HG03097 (cell line): ENCODE results near the gene ST8SIA2.

ENCODE experiments used
- ATAC-seq: cut with Tn5 transposase; IDR thresholded peaks from one replicate; pipeline ENCODE4 v1.9.1; 2021; ENCODE audit not compliant: unreplicated experiment, low FRiP score

Gene ST8SIA2

DNA sequence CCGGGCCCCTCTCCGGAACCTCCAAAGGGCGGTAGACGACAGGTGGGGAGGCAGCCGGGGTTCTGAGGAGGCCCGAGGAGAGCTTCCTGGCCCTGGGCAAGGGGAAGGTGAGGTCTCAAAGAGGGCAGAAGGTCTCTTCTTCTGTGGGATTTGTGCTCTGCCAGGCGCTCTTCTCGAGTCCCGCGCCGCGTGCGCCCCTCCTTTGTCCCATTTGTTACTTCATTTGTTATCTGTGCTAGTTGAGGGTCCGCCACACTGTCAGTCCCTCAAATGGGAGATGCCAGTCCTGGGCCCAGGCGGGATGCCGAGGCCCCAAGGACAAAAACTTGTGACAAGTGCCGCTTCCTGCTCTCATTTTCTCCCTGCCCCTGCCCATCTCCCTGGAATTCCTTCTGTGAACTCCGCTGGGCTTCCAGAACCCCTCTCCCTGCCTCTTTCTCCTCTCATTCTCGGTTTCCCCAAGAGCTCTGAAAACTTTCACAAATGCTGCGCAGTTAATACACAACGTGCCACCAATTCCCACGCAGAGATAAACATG, 1.5 kb downstream of the ST8SIA2 start:
- ATAC-seq = no peak

DNA sequence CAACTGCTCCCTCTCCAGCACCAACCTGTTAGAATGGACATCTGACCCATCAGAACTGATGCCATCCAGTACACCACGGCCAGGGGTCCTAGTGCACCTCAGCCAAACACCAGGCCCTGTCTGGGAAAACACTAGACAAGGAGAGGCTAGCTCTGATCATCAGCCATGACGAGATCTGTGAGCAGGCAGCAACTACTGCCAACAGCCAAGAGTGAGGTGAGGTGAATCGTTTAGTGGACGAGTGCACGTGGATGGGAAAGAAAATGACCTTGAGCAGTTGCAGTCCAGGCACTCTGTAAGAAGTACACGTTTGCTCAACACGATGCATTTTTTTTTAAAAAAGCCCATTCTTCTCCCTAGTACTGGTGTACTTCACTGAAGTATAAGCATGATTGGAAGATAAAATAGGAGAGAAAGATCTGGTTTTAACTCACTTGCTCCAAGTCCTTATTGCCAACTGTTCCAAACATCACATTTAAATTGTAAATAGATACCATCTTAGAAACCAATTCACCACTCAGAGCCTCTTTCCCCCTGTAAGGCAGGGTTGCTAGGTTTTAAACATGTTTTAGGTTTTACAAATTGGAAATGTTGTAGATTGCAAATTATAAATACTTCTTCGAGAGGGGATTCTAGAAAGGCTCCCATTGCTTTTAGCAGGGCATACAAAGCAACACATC, 5.7 kb downstream of the ST8SIA2 start:
- ATAC-seq = no peak

DNA sequence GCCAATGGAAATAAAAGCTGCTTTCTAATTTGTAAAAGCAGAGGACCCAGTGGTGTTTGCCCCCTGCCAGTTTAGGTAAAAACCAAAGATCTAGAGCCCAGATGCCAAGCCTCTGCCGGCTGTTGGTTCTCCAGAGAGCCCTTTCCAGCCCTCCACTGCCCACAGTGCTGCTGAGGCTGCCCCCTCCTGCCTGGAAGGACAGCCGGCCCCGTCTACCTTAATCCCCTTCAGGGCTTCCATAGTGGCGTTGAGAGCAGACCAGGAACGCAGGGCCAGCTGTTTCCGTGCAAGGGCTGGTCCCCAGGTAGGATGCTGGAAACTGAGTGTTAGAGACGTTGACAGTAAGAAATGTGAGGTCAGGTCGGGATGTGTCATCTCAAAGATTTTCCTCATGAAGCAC, 6.9 kb downstream of the ST8SIA2 start:
- no peak for ATAC-seq

DNA sequence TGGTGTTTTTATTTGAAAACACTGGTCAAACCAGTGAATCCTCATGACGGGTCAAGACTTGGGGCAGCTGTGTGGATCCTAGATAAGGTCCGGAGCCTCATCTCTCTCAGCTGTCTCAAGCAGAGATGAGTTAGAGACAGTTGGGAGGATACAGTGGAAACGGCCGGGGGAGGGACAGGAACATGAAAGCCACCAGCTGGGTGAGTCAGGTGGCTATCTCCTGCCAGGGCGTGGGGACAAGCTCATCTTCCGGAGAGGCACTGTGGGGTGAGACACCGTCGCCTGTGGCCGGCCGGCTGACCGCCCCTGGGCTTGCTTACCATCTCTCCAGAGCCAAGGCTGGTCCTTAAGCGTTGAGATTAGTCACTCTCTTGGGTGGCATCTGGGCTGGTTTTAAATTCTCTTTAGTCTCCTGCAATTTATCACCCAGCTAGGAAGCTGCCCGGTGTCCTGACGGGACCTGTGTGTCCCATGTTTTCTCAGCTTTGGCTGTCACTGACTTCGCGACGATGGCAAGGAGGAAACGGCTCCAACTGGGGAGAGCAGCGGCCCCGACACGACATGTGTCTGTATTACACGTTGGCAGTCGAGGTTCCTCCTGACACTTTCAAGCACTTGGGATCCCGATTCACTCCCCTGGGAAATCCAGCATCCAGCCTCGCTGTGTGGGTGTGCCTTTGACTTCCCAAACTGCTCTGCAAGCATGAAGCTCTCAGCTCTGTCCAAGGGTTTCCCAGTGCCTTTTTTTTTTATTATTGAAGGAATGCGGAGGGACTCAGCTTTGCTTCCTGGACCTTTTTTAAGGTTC, 7.5 kb downstream of the ST8SIA2 start:
- ATAC-seq = no peak

DNA sequence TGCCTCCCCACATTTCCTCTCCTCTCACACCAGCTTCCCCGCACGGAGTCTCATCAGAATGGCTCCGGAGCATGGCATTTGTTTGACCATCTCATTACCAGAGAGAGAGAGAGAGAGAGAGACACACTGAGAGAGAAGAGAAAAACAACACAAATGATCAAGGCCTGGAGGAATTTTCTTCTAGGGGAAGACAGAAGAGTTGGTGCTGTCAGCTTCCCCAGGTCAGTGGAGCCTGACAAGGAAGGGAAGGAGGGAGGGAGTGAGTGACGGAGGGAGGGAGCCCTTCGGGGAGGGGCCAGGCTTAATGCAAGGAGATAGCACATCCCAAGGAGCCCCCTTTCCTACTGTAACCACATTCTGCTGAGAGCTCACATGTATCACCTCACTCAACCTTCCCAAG, 9.1 kb downstream of the ST8SIA2 start:
- ATAC-seq = no peak

DNA sequence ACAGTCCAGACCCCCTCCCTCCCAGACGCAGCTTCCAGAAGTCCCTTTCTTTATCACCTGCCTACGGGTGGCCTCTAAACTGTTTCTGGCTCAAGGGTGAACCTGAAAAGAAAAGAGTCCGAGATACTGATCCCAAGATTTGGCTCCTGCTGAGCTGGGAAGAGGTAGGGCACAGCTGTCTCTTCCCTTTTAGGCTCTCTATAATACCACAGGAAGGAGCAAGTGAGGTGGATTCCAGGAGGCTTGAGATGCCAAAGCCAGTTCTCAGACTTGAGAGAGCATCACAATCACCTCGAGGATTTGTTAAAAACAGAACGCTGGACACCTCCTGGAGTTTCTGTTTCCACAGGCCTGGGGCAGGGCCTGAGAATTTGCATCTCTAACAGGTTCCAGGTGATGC, 12.3 kb downstream of the ST8SIA2 start:
- ATAC-seq = no peak

DNA sequence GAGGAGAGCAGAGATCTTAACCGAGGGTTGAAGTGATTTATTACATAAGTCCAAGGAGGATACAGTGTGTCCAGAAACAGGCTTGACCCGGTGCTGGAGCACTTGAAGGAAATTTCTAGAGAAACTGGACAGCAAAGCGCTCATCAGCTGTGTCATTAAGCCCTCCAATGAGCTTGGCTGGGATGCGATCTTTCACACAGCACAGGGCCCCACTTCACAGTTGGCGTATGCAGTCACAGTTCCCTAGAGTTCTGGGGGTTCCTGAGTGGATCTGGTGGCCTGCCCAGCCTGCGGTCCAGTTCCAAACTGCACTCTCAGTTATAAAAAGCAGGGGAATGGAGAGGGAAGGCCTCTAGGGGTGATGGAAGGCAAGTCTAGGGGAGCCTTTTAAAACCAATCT, 13.6 kb downstream of the ST8SIA2 start:
- no peak for ATAC-seq

DNA sequence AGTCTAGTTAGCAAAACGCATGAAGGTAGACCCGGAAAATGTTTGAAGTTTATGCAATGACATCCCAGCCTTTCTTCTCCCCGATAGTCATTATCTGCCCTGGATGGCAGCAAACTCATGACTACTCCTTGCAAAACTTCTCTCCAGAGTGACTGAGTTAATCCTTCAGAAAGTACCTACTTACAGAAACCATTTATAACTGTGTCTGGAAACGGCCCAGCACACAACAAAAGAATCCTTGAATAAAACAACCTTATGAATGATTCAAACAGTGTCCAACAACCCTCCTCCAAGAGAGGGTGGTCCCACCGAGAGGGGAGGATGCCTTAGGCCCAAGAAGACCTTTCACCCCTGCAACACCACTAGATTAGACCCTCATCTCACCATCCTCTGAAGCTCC, 14.2 kb downstream of the ST8SIA2 start:
- no peak for ATAC-seq

DNA sequence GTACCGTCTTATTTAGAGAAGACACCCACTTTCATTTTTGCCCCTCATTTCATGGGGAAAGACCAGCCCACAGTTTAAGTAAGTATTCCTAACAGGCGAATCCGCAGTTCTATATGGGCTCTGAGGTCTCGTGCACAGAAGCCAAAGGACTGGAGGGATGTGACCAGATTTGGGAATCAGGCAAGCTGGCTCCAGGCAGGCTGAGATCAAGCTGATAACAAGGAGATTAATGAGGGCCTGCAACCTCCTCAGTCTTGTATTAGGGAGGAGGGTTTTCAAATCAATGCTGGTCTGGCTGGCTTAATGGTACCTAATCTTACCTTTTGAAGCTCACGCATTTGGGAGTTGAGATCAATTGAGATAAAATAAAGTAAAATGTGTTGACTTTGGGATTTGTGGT, 15.3 kb downstream of the ST8SIA2 start:
- no peak for ATAC-seq

DNA sequence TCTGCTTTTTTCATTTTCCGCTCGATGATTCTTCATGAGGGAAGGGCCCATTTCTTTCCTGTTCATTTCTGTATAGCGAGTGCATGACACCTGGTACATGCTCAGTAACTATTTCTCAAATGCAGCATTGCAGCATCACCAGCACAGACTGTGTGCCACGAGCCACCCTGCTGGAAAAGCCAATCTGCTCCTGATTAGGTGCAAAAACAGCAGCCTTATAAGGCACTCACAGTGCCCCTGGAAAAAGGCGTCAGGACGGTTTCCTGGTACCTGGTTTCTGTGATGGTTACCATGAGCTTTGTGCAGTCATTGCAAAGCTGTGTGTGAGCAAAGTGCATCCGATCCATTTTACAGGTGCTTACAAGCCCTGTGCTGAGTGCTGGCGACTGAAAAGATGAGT, 15.8 kb downstream of the ST8SIA2 start:
- ATAC-seq = no peak

DNA sequence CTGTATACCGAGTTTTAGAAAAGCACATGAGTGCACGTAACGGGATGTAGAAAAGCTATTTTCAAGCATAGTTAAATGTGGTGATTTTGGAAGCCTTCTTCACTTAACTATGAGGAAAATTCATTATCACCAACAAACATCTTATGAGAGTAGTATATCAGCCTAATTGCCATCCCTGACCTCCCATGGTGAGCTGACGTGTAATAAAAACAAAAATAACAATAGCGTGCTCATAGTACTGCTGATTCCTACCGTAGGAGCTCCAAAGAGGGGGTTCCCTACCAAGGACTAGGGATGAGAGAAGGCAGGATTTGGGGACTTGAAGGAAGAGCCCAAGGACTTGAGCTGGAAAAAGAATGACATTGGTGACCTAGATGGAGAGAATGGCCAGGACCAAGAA, 16.9 kb downstream of the ST8SIA2 start:
- ATAC-seq = no peak

DNA sequence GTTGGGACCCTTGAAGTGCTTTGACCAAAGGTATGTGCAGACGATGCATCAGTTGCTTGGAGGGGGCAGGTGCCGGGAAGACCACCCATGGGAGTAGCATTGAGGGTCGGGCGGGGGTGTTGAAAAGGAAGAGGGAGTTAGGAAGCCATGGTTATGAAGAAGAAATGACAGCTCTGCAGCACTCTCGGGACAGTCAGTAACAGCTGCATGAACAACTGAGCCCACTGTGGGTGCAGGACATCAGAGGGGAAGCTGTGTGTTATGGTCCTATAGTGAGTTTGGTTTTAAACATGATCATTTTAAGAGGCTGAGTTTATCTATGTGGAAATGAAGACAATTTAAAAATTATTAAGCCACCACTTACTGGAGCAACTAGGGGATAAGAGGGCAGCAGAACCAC, 17.6 kb downstream of the ST8SIA2 start:
- ATAC-seq = no peak

DNA sequence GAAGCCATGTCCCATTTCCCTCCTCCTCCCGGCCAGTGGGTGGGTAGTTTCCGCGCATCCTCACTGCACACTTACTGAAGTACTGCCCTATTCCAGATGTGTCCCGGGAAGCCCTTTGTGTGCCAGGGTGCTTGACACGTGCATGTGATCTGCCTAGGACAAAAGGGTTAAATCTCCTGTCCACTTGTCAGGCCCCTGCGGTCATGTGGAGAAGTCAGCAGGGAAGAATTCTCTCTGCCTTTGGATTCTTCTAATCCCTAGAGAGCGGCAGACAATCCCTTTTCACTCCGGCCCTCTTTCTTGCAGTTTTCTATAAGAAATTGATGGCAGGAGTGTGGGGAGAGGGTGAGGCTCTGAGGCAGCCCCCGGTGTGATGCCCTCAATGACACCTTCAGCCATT, 19.8 kb downstream of the ST8SIA2 start:
- no peak for ATAC-seq

DNA sequence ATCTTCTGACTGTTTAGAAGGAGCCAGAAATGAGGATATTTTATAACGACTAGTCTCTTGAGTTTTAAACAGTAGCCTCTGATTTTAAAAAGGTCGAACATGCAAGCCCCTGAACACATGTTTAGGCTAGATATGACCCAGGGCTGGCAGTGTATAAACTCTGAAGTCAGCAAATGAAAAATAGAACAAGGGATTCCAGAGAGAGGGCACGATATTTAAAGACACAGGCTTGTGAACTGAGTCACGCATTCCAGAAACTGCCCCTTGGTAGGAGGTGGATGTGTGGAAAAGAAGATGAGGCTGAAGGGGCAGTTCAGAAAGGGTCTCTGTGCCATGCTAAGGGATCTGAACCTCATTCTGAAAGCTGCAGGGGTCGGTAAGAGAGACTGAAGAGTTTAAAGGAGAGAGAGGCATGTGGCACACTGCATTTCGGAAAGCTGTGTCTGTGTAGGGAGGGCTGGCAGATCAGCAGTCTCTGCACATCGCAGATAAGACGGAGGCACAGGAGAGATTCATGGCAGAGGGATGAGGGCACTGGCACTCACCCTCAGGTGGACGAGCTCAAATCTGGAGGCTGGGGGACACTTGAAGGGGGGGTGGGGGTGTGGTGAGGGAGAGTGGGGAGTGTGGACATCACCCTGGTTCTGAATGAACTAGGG, 22.1 kb downstream of the ST8SIA2 start:
- ATAC-seq = no peak

DNA sequence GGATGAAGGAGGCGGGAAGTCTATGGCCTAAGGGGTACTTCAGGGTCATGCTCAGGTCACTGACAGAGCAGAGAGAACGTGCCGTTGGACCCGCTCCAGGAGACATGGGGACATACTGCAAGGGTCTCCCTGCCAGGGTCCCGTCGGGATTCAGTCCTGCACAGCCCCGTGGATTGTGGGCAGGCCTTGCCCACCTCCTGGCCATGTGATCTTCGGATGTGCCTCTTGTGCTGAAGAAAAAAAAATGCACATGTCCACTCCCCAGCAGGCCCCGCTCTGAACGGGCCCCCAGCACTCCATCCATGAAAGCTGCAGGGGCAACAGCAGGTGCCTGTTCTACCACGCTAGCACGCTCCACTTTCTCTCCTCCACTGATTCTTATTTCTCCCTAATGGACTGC, 22.9 kb downstream of the ST8SIA2 start:
- ATAC-seq = no peak

DNA sequence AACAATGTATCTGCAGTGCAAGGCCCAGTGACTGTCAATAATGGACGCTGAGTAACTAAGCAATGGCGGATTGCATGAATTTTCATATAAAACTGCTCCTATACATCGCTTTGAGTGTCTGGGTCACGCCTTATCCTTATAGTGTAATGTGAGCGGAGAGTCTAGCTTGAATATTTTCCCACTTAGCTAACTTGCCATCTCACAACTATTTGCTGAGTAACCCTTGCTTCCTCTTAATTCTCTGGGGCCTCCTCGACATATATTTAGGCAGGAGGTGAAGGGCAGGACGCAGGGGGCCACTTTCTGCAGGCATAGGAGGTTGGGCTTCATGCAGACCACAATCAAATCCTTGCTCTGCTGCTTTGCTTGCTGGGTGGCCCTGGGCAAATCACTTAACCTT, 24.0 kb downstream of the ST8SIA2 start:
- ATAC-seq = no peak

DNA sequence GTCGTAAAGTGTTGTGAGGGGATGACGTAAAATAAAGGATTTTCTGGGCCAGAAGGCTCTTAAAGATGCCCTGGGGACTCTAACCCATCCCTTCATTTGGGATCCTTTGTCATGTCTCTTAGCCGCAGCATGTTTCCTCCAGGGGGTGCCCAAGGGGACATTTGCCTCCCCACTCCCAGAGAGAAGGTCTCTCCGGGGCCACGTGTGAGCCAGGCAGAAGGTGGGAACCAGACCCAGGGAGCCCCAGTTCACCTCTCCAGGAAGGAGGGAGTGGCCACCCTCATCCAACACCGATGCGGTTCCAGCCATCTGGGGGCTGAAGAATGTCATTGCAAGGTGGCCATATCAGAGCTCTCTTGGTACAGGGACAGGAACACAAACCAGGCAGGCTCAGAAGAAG, 25.2 kb downstream of the ST8SIA2 start:
- ATAC-seq = no peak

DNA sequence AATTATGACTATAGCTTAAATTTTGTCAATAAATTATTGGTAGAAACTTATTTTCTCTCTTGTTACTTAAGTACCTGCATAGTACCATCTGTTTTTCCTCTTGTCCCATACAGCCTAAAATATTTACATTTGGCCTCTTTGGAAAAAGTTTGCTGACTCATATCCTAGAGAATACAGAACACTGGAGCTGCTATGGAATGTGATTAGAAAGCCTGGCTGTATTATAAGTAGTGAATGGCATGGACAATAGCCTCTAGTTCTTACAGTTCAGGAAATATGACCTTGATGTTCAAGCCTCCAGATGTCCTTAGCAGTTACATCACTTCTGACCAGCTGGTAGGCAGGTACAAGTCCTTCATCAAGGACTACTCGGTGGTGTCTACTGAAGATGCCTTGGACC, 28.3 kb downstream of the ST8SIA2 start:
- ATAC-seq = no peak

DNA sequence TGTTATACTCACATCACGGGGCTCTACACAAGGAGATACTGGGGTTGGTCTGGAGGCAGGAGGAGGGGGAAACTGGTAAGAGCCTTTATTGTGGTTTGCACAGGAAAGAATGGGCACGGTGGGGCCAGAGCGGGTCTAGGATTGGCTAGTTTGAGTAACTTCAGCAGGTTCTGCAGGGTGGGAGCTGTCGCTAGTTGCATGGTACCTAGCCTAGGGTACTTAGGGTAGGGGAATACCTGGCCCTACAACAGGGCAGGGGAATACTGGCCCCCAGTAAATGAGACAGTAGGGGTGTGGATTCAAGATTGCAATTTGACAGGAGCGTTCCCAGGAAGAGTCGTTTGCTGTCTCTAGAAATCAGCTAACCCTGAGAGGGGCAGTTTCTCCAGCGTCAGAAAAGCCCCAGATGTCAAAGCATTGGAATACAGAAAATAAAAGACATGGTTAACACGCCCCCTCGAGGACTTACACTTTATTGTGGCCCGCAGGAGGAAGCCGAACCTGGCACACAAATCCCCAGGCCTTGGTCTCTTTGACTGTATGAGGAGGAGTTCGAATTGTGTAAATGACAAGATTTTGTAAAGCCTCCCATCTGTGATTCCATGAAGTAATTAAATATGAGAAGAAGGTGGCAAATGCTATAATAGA, 32.0 kb downstream of the ST8SIA2 start:
- ATAC-seq = no peak

DNA sequence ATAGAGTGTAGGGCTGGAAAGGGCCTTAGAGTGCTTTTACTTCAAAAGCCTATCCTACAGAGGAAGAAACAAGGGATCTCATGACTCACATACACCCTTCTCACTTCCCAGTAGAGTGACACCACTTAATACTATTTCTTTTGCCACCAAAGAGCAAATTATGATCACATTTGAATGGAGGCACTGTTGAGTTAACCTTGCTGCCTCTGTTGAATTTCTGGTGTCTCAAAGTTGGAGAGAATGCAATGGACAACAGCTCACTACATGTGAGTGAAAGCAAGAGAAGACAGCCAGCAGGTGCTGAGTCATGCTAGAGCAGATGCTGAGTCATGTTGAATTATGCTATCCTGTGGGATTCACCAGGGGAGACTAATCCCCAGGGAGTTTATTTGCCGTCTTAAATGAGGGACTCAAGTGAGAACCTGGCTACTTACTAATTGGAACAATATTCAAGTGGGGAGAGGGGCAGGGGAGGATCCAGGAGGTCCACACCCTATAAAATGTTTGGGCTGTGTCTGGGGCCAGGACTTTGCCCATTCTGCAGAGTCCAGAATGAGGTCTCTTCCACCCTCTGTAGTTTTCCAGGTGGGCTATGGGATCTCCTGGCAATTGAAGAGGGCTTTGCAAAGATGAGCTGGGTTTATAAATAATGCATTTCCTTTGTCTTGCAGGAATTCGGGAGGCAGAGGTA, 35.8 kb downstream of the ST8SIA2 start:
- ATAC-seq = no peak

DNA sequence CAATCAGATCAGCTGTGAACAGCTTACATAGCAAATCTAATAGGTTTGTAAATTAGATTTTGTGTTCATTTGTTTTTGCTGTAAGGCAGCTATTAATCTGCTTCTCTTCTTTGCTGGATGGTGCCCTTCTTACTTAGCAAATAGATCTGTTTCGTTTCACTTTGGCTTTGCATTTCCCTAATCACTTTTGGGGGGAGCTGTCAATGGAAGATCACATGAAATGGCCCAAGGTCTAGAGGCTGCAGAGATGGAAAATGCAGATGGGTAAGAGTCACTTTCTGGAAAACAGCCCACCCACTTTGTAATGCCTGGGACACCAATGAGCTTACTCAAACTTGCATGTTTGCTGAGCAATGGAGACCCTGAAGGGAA, 36.4 kb downstream of the ST8SIA2 start:
- no peak for ATAC-seq
